HG03039 (cell line): ENCODE results near the gene MEF2D.

Experiments used
- ATAC-seq: cut with Tn5 transposase; IDR thresholded peaks from one replicate; pipeline ENCODE4 v1.9.1; 2021; ENCODE audit warnings: mild to moderate bottlenecking, moderate library complexity; ENCODE audit not compliant: unreplicated experiment

MEF2D gene

GRCh38 chr1:156500543-156500792 lies at the start of gene MEF2D:
Gene MEF2D, minus strand, starts transcription at chr1:156500775. Its CDS starts 17,483 bp downstream, at chr1:156483292.
- ATAC-seq, result no peak

GRCh38 chr1:156550346-156550745 lies 49.8 kb upstream of the MEF2D start:
- no peak for ATAC-seq

GRCh38 chr1:156549831-156550230 lies 49.3 kb upstream of the MEF2D start:
- ATAC-seq, result no peak

DNA sequence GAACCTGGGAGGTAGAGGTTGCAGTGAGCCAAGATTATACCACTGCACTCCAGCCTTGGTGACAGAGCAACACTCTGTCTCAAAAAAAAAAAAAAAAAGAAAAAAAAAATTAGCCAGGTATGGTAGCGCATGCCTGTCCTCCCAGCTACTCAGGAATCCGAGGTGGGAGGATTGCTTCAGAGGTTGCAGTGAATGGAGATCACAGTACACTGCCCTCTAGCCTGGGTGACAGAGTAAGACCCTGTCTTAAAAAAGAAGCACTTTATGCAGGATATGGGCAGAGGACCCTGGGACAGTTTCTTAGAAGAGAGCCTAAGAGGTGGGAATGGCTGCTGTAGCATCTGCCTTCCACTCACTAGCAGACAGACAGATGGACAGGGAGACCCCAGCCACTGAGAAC lies 48.8 kb upstream of the MEF2D start:
- ATAC-seq, result no peak

DNA sequence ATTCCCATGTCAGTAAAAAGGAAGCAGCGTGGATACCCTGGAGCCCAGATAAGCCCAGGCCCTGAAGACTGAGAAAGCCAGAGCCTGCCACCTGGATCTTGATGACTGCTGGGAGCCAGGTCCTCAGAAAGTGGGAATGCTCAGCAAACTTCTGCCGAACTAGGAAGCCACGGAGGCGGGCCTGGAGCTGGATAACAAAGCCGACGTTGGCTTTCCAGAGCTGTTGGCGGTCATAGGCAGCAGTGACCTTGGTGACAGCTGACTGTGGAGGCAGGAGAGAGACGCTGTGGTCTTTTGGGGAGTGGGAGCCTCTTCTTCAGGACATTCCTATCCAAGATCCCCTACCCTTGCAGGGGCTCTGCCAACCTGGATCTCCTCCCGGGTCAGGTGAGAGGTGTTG lies 47.4 kb upstream of the MEF2D start:
- ATAC-seq, result no peak

GRCh38 chr1:156547434-156547833 lies 46.9 kb upstream of the MEF2D start:
- ATAC-seq, result no peak

GRCh38 chr1:156546267-156546666 lies 45.7 kb upstream of the MEF2D start:
- ATAC-seq, result no peak

GRCh38 chr1:156544592-156545102 lies 44.1 kb upstream of the MEF2D start:
- ATAC-seq, result no peak

GRCh38 chr1:156543066-156543465 lies 42.5 kb upstream of the MEF2D start:
- ATAC-seq, result no peak

DNA sequence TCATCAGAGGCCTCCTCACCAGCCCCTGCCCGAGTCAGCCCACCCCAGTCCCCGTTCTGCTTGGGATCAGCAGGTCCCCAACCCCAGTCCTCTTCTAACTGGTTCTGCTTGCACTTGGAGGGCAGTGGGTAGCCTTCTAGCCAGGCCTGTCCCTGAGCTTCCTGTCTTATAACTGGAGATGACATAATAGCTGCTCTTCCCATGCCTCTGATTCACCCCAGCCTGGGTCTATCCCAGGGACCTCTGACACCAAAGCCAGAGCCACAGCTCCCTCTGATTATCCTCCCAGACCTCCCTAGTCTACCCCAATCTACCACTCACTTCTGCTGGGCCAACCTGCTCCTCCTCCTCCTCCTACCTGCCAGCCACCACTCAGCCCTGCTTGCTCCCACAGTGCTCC lies 40.4 kb upstream of the MEF2D start:
- no peak for ATAC-seq

DNA sequence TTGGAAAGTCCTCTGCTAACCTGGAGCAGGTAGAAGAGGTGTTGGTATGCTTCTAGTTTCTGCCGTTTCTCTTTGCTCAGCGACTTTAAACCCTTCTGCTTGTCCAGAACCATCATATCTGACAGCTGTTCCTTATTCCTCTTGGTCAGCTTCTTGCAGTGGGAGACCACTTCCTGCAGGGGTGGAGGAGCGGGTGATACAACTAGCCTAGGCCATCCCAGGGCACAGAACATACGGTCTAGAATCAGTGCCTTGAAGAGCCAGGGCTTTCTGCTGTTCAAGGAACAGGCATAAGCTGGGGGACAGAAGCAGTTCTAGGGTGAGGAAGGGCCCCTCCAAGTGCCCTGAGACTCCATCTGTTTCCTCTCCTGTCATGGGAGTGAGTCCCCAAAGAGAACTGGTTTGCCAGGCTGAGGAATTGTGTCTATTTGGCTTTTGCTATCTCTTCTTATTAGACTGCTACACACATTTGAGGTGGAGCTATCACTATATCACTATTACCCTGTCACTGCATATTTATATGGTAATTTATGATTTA lies 39.3 kb upstream of the MEF2D start:
- ATAC-seq, result no peak

GRCh38 chr1:156538711-156539440 lies 38.3 kb upstream of the MEF2D start:
- no peak for ATAC-seq

DNA sequence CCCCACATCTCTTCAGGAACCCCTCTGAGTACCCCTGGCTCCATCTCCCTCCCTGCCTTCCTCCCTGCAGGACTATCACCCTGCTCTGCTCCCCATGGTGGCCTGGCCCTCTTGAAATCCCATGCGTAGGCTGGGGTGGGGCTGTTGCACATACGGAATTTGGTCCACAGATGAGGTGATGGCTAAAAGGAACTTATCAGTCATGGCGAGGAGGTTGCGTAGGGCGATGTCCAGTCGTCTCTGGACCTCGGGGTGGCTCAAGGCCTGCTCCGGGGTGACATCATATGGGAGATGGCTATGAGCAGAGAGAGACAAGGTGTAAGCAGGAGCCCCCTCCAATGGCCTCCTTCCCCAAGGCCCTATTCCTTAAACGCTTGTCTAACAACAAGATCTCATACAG lies 36.5 kb upstream of the MEF2D start:
- no peak for ATAC-seq

- no peak for ATAC-seq
Measured at GRCh38 chr1:156534424-156535060, 34.0 kb upstream of the MEF2D start.

DNA sequence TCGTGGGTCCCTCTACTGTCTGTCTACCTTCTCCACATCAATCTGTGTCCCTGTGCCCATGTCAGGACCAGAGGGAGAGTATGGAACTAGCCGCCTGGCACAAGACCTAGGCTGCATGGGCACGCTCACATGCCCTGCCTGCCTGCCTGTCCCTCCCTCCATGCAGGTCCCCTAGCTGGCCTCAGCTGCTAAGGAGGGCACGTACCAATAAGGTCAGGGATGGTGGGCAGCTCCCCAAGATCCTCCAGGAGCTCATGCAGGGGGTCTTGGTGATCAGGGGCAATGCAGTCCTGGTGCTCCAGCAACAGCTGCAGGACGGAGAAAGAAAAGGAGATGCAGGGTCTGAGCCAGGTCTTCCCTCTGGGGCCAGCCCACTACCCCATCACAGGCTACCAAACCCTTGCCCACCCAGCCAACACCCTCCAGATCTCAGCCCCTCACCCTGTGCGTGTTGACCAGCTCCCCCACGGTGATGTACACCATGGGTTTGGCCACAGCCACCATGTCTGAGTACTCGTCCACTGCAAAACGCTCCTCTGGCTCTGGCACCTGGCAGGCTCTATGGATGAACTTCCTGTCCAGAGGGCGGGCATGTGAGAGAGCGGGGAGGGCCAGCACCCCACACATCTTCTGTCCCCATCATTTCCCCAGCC lies 33.1 kb upstream of the MEF2D start:
- ATAC-seq, result no peak

DNA sequence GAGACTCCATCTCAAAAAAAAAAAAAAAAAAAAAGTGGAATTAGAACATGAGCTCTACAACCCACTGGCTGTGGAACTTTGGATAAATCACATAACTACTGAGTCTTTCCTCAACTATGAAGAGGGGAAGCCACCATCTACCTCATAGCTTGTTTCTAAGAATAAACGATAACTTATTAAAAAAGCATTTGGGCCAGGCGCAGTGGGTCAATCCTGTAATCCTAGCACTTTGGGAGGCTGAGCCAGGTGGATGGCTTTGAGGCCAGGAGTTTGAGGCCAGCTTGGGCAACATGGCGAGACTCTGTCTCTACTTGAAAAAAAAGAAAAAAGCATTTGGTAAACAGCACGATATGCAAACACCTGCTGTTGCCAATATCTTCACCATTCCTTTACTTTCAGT lies 31.8 kb upstream of the MEF2D start:
- ATAC-seq, result no peak

GRCh38 chr1:156530006-156530405 lies 29.4 kb upstream of the MEF2D start:
- no peak for ATAC-seq

DNA sequence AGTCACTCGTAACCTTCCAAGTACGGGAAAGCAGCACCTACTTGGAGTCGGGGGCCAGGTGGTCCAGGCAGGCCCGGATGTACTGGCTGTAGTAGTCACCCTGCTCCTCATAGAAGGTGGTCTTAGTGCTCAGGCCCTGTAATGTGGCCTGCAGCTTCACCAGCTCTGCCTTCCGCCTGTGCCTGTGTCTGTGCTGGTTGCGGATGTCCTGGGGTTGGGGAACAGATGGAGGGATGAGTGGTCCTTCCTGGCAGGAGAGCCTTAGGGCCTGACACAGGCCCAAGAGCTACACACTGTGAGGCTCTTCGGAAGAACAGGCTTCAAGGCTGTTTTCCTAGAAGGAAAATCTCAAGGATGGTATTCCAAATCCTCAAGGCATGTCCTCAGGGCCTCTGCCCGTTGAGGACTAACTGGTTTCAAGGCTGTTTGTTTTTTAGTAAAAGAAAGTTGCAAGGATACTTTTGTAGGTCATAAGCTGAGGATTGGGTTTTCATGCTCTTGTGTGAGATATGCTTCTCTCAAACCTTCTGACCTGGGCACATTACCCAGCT lies 28.4 kb upstream of the MEF2D start:
- ATAC-seq, result no peak

DNA sequence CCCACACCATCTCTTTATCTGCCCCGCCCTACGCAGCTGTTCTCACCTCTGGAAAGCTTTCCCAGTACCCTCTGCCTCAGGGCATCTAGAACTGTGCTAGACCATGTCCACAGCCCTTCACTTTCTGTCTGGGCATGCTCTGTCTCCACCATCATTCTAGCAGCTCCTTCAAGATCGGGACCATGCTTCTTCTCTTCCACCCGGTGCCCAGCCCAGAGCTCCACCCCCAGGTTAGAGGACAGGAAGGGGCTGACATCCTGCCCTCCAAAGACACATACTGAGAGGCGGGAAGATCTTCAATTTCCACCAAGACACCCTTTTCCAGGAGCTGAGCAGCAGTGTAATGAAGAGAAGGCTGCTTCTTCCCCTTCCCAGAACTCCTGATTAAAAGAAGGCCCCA lies 27.7 kb upstream of the MEF2D start:
- ATAC-seq, result no peak

- no peak for ATAC-seq
Measured at GRCh38 chr1:156527584-156527983, 27.0 kb upstream of the MEF2D start.

GRCh38 chr1:156525856-156526489 lies 25.4 kb upstream of the MEF2D start:
- ATAC-seq, result no peak
